Trophoblast cell (in vitro differentiated cells and primary cell): ENCODE data around the gene ERLEC1.
"Not testable (repeated sequence)": the region's sequence is repeated elsewhere in the genome, so short reads cannot be mapped to it uniquely, and the experiment has no call there.

Source experiments
- DNase-seq, 2 donors: peaks; one replicate each; pipeline ENCODE4 v3.0.0-alpha.2; 2016
- H2AFZ ChIP-seq: 2 replicates; pipeline ENCODE4 v1.6.1; 2013; ENCODE audit warnings: low read length, moderate library complexity, mild to moderate bottlenecking; ENCODE audit not compliant: insufficient read depth, poor library complexity
- H2AK5ac ChIP-seq: 2 replicates; pipeline ENCODE4 v1.6.1; 2013; ENCODE audit warnings: mild to moderate bottlenecking, low read length
- H2BK120ac ChIP-seq: 2 replicates; pipeline ENCODE4 v1.6.1; 2013; ENCODE audit warnings: low read length, mild to moderate bottlenecking, moderate library complexity; ENCODE audit not compliant: insufficient read depth, poor library complexity
- H2BK12ac ChIP-seq: 2 replicates; pipeline ENCODE4 v1.6.1; 2013; ENCODE audit warnings: mild to moderate bottlenecking, low read length, moderate library complexity
- H2BK5ac ChIP-seq: 2 replicates; pipeline ENCODE4 v1.6.1; 2013; ENCODE audit warnings: low read length, low read depth, moderate library complexity, mild to moderate bottlenecking; ENCODE audit not compliant: poor library complexity
- H3K14ac ChIP-seq: 2 replicates; pipeline ENCODE4 v1.6.1; 2013; ENCODE audit warnings: mild to moderate bottlenecking, low read length
- H3K18ac ChIP-seq: 2 replicates; pipeline ENCODE4 v1.6.1; 2013; ENCODE audit warnings: mild to moderate bottlenecking, low read length
- H3K23ac ChIP-seq: 2 replicates; pipeline ENCODE4 v1.6.1; 2013; ENCODE audit warnings: low read length
- H3K27ac ChIP-seq: 2 replicates; pipeline ENCODE4 v1.5.1; 2013; ENCODE audit warnings: low read depth, mild to moderate bottlenecking, inconsistent platforms, low read length, moderate library complexity
- H3K27me3 ChIP-seq: 2 replicates; pipeline ENCODE4 v1.6.1; 2013; ENCODE audit warnings: inconsistent platforms, mild to moderate bottlenecking, low read length, moderate library complexity; ENCODE audit not compliant: insufficient read depth
- H3K36me3 ChIP-seq, 2 experiments: 1 replicate in 1 of 2; 2 replicates in 1 of 2; pipeline ENCODE4 v1.6.1; 2013; ENCODE audit warnings: low read length in 2 of 2, mild to moderate bottlenecking in 2 of 2, moderate library complexity in 1 of 2; ENCODE audit not compliant: insufficient read depth in 2 of 2, control insufficient read depth in 1 of 2
- H3K4ac ChIP-seq: 2 replicates; pipeline ENCODE4 v1.6.1; 2013; ENCODE audit warnings: low read depth, mild to moderate bottlenecking, low read length, moderate library complexity
- H3K4me1 ChIP-seq, 2 experiments: 1 replicate in 1 of 2; 2 replicates in 1 of 2; pipeline ENCODE4 v1.6.1; 2013; ENCODE audit warnings: low read length in 2 of 2, mild to moderate bottlenecking in 2 of 2, moderate library complexity in 1 of 2; ENCODE audit not compliant: insufficient read depth in 2 of 2, control insufficient read depth in 1 of 2
- H3K4me2 ChIP-seq: 2 replicates; pipeline ENCODE4 v1.6.1; 2013; ENCODE audit warnings: inconsistent platforms, mild to moderate bottlenecking, low read length, moderate library complexity
- H3K4me3 ChIP-seq: 2 replicates; pipeline ENCODE4 v1.5.1; 2013; ENCODE audit warnings: mild to moderate bottlenecking, low read depth, low read length, inconsistent platforms
- H3K79me1 ChIP-seq: one replicate; pipeline ENCODE4 v1.6.1; 2013; ENCODE audit warnings: low read length
- H3K79me2 ChIP-seq: 2 replicates; pipeline ENCODE4 v1.6.1; 2013; ENCODE audit warnings: low read length, mild to moderate bottlenecking; ENCODE audit not compliant: control insufficient read depth, insufficient read depth, poor library complexity
- H3K9ac ChIP-seq: 2 replicates; pipeline ENCODE4 v1.6.1; 2013; ENCODE audit warnings: mild to moderate bottlenecking, low read length
- H3K9me3 ChIP-seq: 2 replicates; pipeline ENCODE4 v1.6.1; 2013; ENCODE audit warnings: low read depth, mild to moderate bottlenecking, control low read depth, inconsistent platforms, low read length; ENCODE audit not compliant: insufficient read depth
- H4K12ac ChIP-seq: 2 replicates; pipeline ENCODE4 v1.6.1; 2013; ENCODE audit warnings: low read depth, mild to moderate bottlenecking, low read length, moderate library complexity
- H4K8ac ChIP-seq: 2 replicates; pipeline ENCODE4 v1.6.1; 2013; ENCODE audit warnings: low read depth, mild to moderate bottlenecking, low read length, moderate library complexity
- H4K91ac ChIP-seq: one replicate; pipeline ENCODE4 v1.6.1; 2013; ENCODE audit warnings: low read depth, mild to moderate bottlenecking, low read length, moderate library complexity
- WGBS: extraction: QIAGEN DNeasy Blood & Tissue Kit; methylation state at CpG from one replicate; pipeline ENCODE4 v1.1.7; 2013; ENCODE audit warnings: missing lambda C conversion rate; ENCODE audit not compliant: insufficient read length, insufficient coverage; ENCODE audit errors: extremely low coverage; 5-methylcytosine and 5-hydroxymethylcytosine counted together

Gene ERLEC1

GRCh38 chr2:53841651-53842050 lies 54.8 kb downstream of the ERLEC1 start:
- not testable (repeated sequence) for H2BK120ac ChIP-seq, H4K91ac ChIP-seq, H3K4me1 ChIP-seq, H4K12ac ChIP-seq, H3K23ac ChIP-seq, H3K27ac ChIP-seq, H3K36me3 ChIP-seq, H2AFZ ChIP-seq, H3K9ac ChIP-seq, H3K18ac ChIP-seq, H3K4me3 ChIP-seq, H3K79me2 ChIP-seq, H3K27me3 ChIP-seq, H3K9me3 ChIP-seq, H3K79me1 ChIP-seq, H4K8ac ChIP-seq, H2BK12ac ChIP-seq, H3K4me2 ChIP-seq, H3K4ac ChIP-seq, H2AK5ac ChIP-seq, H3K14ac ChIP-seq, H2BK5ac ChIP-seq
- DNase-seq = peak; percentile 78 to 90
- WGBS = no CpG with 5 or more reads among the region's 7 CpGs

GRCh38 chr2:53842891-53843290 lies 56.0 kb downstream of the ERLEC1 start:
- no peaks in the 10 kb centered on the region for H3K79me1 ChIP-seq
- H4K12ac ChIP-seq = no peak overlapping the region
- no peaks in the 10 kb centered on the region for H3K9me3 ChIP-seq
- H3K4me3 ChIP-seq = no peak overlapping the region
- H3K27ac ChIP-seq = no peak overlapping the region
- H4K8ac ChIP-seq = no peak overlapping the region
- no peaks in the 10 kb centered on the region for H3K4me1 ChIP-seq
- no peak overlapping the region for H2AFZ ChIP-seq
- H3K4me2 ChIP-seq = no peak overlapping the region
- no peaks in the 10 kb centered on the region for H3K27me3 ChIP-seq
- H2BK5ac ChIP-seq = no peak overlapping the region
- no peak overlapping the region for H4K91ac ChIP-seq
- no peaks in the 10 kb centered on the region for H3K79me2 ChIP-seq
- no peak overlapping the region for H2BK120ac ChIP-seq
- no peak overlapping the region for H3K23ac ChIP-seq
- no peak overlapping the region for H2BK12ac ChIP-seq
- no peak for DNase-seq
- H3K14ac ChIP-seq = no peak overlapping the region
- WGBS = no CpG with 5 or more reads among the region's 3 CpGs
- no peak overlapping the region for H2AK5ac ChIP-seq
- no peak overlapping the region for H3K9ac ChIP-seq
- H3K18ac ChIP-seq = no peak overlapping the region
- H3K36me3 ChIP-seq = peaks cover 0 to 3% of the 10 kb centered on the region in 2 experiments
- H3K4ac ChIP-seq = no peak overlapping the region

- Histone ChIP-seq H3K36me3 (peaks cover 0 to 3% of the 10 kb centered on the region in 2 experiments), H2AFZ (no peak overlapping the region), H4K12ac (no peak overlapping the region), H3K79me2 (no peaks in the 10 kb centered on the region), H3K4me2 (no peak overlapping the region), H3K27ac (no peak overlapping the region), H3K14ac (no peak overlapping the region), H3K23ac (no peak overlapping the region), H2BK120ac (no peak overlapping the region), H3K18ac (no peak overlapping the region), H4K8ac (no peak overlapping the region), H3K9me3 (no peaks in the 10 kb centered on the region), H3K4me3 (no peak overlapping the region), H4K91ac (no peak overlapping the region), H2BK12ac (no peak overlapping the region), H3K79me1 (no peaks in the 10 kb centered on the region), H2AK5ac (no peak overlapping the region), H3K4me1 (no peaks in the 10 kb centered on the region), H3K27me3 (no peaks in the 10 kb centered on the region), H3K4ac (no peak overlapping the region), H3K9ac (no peak overlapping the region), H2BK5ac (no peak overlapping the region)
- DNase-seq = no peak
- no CpG with 5 or more reads among the region's 2 CpGs for WGBS
Observed at GRCh38 chr2:53843595-53843994, 56.8 kb downstream of the ERLEC1 start.

GRCh38 chr2:53848062-53848461 lies 61.2 kb downstream of the ERLEC1 start:
- Histone ChIP-seq H3K4me1 (no peaks in the 10 kb centered on the region), H3K14ac (no peak overlapping the region), H4K8ac (no peak overlapping the region), H3K79me1 (no peaks in the 10 kb centered on the region), H4K91ac (no peak overlapping the region), H2AFZ (no peak overlapping the region), H4K12ac (no peak overlapping the region), H3K36me3 (peaks cover under 1 to 6% of the 10 kb centered on the region in 2 experiments), H3K23ac (no peak overlapping the region), H3K4me2 (no peak overlapping the region), H3K27me3 (no peaks in the 10 kb centered on the region), H3K9me3 (no peaks in the 10 kb centered on the region), H3K18ac (no peak overlapping the region), H3K9ac (no peak overlapping the region), H3K4me3 (no peak overlapping the region), H3K27ac (peak overlapping the region; percentile 39), H2AK5ac (no peak overlapping the region), H3K79me2 (no peaks in the 10 kb centered on the region), H2BK5ac (no peak overlapping the region), H2BK120ac (no peak overlapping the region), H3K4ac (no peak overlapping the region), H2BK12ac (no peak overlapping the region)
- WGBS = no CpG with 5 or more reads among the region's 2 CpGs
- peak; percentile 36 to 52 for DNase-seq
